Measurements from ENCODE around the gene LUZP2. TPM values are rescaled to one million over a fixed set of nuclear protein-coding genes. Genes with fewer than 3 reads are reported as not detected.

The LUZP2 gene
- total RNA-seq, 1 donor from 2014 or later = 0.49 TPM

- intact Hi-C loops (cut with DNase I) = no loop called here
- no peak overlapping the region for H3K4me3 ChIP-seq
These were observed 276.5 kb downstream of the LUZP2 start for GRCh38 chr11:24773322-24773721.

GRCh38 chr11:24779791-24780190 lies 282.9 kb downstream of the LUZP2 start:
- H3K9me3 ChIP-seq = no peaks in the 10 kb centered on the region
- H3K4me1 ChIP-seq = no peaks in the 10 kb centered on the region
- no peak overlapping the region for H3K4me3 ChIP-seq
- no peak for DNase-seq (ENCODE audit: extremely low spot score in 2 of 2)
- no peak overlapping the region for H3K27ac ChIP-seq
- intact Hi-C loops (cut with DNase I) = no loop called here
- no peak for TF ChIP-seq POLR2A (IDR thresholded peaks at IDR 0.05)
- no peak for TF ChIP-seq POLR2AphosphoS5 (IDR thresholded peaks at IDR 0.05; ENCODE audit: insufficient read depth in 1 of 2, low read depth in 1 of 2)
- no peak for TF ChIP-seq CTCF (IDR thresholded peaks at IDR 0.05)
- H3K27me3 ChIP-seq = no peaks in the 10 kb centered on the region
- H3K36me3 ChIP-seq = no peaks in the 10 kb centered on the region

More at GRCh38 chr11:24773322-24773721, 276.5 kb downstream of the LUZP2 start:
- TF ChIP-seq POLR2A (IDR thresholded peaks at IDR 0.05) = no peak
- TF ChIP-seq POLR2AphosphoS5 (IDR thresholded peaks at IDR 0.05; ENCODE audit: insufficient read depth in 1 of 2, low read depth in 1 of 2) = no peak
- DNase-seq (ENCODE audit: extremely low spot score in 2 of 2) = no peak
- Histone ChIP-seq H3K27ac (no peak overlapping the region), H3K27me3 (no peaks in the 10 kb centered on the region), H3K4me1 (no peaks in the 10 kb centered on the region), H3K9me3 (no peaks in the 10 kb centered on the region), H3K36me3 (no peaks in the 10 kb centered on the region)

- TF ChIP-seq CTCF (IDR thresholded peaks at IDR 0.05) (no peak), POLR2A (IDR thresholded peaks at IDR 0.05) (no peak), POLR2AphosphoS5 (IDR thresholded peaks at IDR 0.05; ENCODE audit: insufficient read depth in 1 of 2, low read depth in 1 of 2) (no peak)
- no peaks in the 10 kb centered on the region for H3K4me1 ChIP-seq
- no peaks in the 10 kb centered on the region for H3K9me3 ChIP-seq
- H3K36me3 ChIP-seq = no peaks in the 10 kb centered on the region
- no peaks in the 10 kb centered on the region for H3K27me3 ChIP-seq
- no peak for DNase-seq (ENCODE audit: extremely low spot score in 2 of 2)
- H3K27ac ChIP-seq = no peak overlapping the region
- intact Hi-C loops (cut with DNase I) = no loop called here
- no peak overlapping the region for H3K4me3 ChIP-seq
These were observed 284.4 kb downstream of the LUZP2 start for GRCh38 chr11:24781288-24781687.

GRCh38 chr11:24793479-24793878 lies 296.6 kb downstream of the LUZP2 start:
- Histone ChIP-seq H3K4me1 (no peaks in the 10 kb centered on the region), H3K27me3 (no peaks in the 10 kb centered on the region), H3K4me3 (no peak overlapping the region), H3K36me3 (no peaks in the 10 kb centered on the region), H3K27ac (no peak overlapping the region), H3K9me3 (no peaks in the 10 kb centered on the region)
- intact Hi-C loops (cut with DNase I) = no loop called here
- TF ChIP-seq POLR2AphosphoS5 (IDR thresholded peaks at IDR 0.05; ENCODE audit: insufficient read depth in 1 of 2, low read depth in 1 of 2) (no peak), POLR2A (IDR thresholded peaks at IDR 0.05) (no peak), CTCF (IDR thresholded peaks at IDR 0.05) (no peak)
- DNase-seq (ENCODE audit: extremely low spot score in 2 of 2) = no peak

GRCh38 chr11:24794064-24794463 lies 297.2 kb downstream of the LUZP2 start:
- intact Hi-C loops (cut with DNase I) = no loop called here
- no peak overlapping the region for H3K27ac ChIP-seq
- no peaks in the 10 kb centered on the region for H3K27me3 ChIP-seq
- H3K4me1 ChIP-seq = no peaks in the 10 kb centered on the region
- H3K4me3 ChIP-seq = no peak overlapping the region
- H3K9me3 ChIP-seq = no peaks in the 10 kb centered on the region
- no peaks in the 10 kb centered on the region for H3K36me3 ChIP-seq
- no peak for DNase-seq (ENCODE audit: extremely low spot score in 2 of 2)
- TF ChIP-seq POLR2A (IDR thresholded peaks at IDR 0.05) = no peak
- no peak for TF ChIP-seq POLR2AphosphoS5 (IDR thresholded peaks at IDR 0.05; ENCODE audit: insufficient read depth in 1 of 2, low read depth in 1 of 2)
- TF ChIP-seq CTCF (IDR thresholded peaks at IDR 0.05) = no peak
